CD8-positive, alpha-beta memory T cell (primary cell): ENCODE data around the gene TMEM181. TPM values are rescaled to one million over a fixed set of nuclear protein-coding genes. Genes with fewer than 3 reads are reported as not detected.
"Not testable (repeated sequence)": the region's sequence is repeated elsewhere in the genome, so short reads cannot be mapped to it uniquely, and the experiment has no call there.

Experiments
- CTCF ChIA-PET: fragments of 350-600 bp; sonication (Branson Sonifier 250); formaldehyde crosslinking; loops from one replicate; lab custom pipeline; 2021; ENCODE audit warnings: antibody characterized with exemption; lab: Charles Lee
- POLR2A ChIA-PET: fragments of 350-600 bp; sonication (Branson Sonifier 250); formaldehyde crosslinking; loops from one replicate; lab custom pipeline; 2021; ENCODE audit warnings: antibody characterized with exemption; lab: Charles Lee
- DNase-seq, 5 donors: peaks; one replicate each; pipeline versions ENCODE4 v3.0.0 to v3.0.0-alpha.2; 2020 to 2022; ENCODE audit warnings: mixed read lengths in 1 of 5
- H3K27ac ChIP-seq: one replicate; pipeline ENCODE4 v1.7.0; 2013; ENCODE audit warnings: low read depth, mild to moderate bottlenecking, low read length, moderate library complexity
- H3K27me3 ChIP-seq: 2 replicates; pipeline ENCODE4 v1.7.0; 2013; ENCODE audit warnings: low read length, mild to moderate bottlenecking; ENCODE audit not compliant: insufficient read depth, poor library complexity, severe bottlenecking
- H3K36me3 ChIP-seq: 2 replicates; pipeline ENCODE4 v1.7.0; 2013; ENCODE audit warnings: mild to moderate bottlenecking, low read length, moderate library complexity; ENCODE audit not compliant: insufficient read depth
- H3K4me1 ChIP-seq: 2 replicates; pipeline ENCODE4 v1.7.0; 2013; ENCODE audit warnings: mild to moderate bottlenecking, low read length, moderate library complexity; ENCODE audit not compliant: insufficient read depth
- H3K4me3 ChIP-seq: 2 replicates; pipeline ENCODE4 v1.7.0; 2013; ENCODE audit warnings: mild to moderate bottlenecking, low read length
- H3K9me3 ChIP-seq: 2 replicates; pipeline ENCODE4 v1.7.0; 2013; ENCODE audit warnings: mild to moderate bottlenecking, low read length
- H3K27ac Mint-ChIP-seq, 8 donors: one replicate each; pipeline ENCODE4 v1.8.0; 2020 to 2021; ENCODE audit warnings: mixed read lengths in 8 of 8, mild to moderate bottlenecking in 6 of 8, inconsistent platforms in 3 of 8, moderate library complexity in 3 of 8
- H3K27me3 Mint-ChIP-seq, 2 donors: one replicate each; pipeline ENCODE4 v1.8.0; 2020 to 2021; ENCODE audit warnings: mixed read lengths in 2 of 2, mild to moderate bottlenecking in 1 of 2, moderate library complexity in 1 of 2
- H3K36me3 Mint-ChIP-seq, 3 donors: one replicate each; pipeline ENCODE4 v1.8.0; 2020 to 2021; ENCODE audit warnings: mixed read lengths in 3 of 3, inconsistent platforms in 1 of 3, mild to moderate bottlenecking in 1 of 3
- H3K4me1 Mint-ChIP-seq, 3 donors: one replicate each; pipeline ENCODE4 v1.8.0; 2020 to 2021; ENCODE audit warnings: mixed read lengths in 3 of 3, inconsistent platforms in 1 of 3, mild to moderate bottlenecking in 1 of 3
- H3K4me3 Mint-ChIP-seq, 7 donors: one replicate each; pipeline ENCODE4 v1.8.0; 2020 to 2021; ENCODE audit warnings: mixed read lengths in 7 of 7, mild to moderate bottlenecking in 6 of 7, moderate library complexity in 4 of 7, inconsistent platforms in 2 of 7
- H3K9me3 Mint-ChIP-seq, 5 donors: one replicate each; pipeline ENCODE4 v1.8.0; 2020 to 2022; ENCODE audit warnings: mixed read lengths in 5 of 5, mild to moderate bottlenecking in 3 of 5, moderate library complexity in 2 of 5, inconsistent platforms in 1 of 5
- polyA plus RNA-seq: library from polyadenylated mRNA; unstranded; fragments of 300-500 nt; fragmentation: Illumina TruSeq; gene quantifications from one replicate; pipeline ENCODE4 v1.2.3, GENCODE V29; 2021
- total RNA-seq, 2 experiments: library from RNA; stranded (reverse); gene quantifications; one replicate each; pipeline ENCODE4 v1.2.3, GENCODE V29; 2021

The TMEM181 gene
- total and polyA plus RNA-seq, 3 experiments from 2014 or later: 11.2 to 16.6 (median 16.0) TPM

GRCh38 chr6:158631678-158632537, 72.0 kb downstream of the TMEM181 start:
- no peaks in the 10 kb centered on the region for H3K27me3 ChIP-seq
- ChIA-PET POLR2A (no interaction called here), CTCF (interaction anchor here (1.2 to 2.5 kb wide), 4 partner anchors 10 to 150 kb away, joined by 3 to 11 read pairs (median 4); partner anchors contain the start of gene SYTL3)
- H3K9me3 ChIP-seq: no peaks in the 10 kb centered on the region
- peaks cover 0 to 2% of the 10 kb centered on the region in 2 donors for H3K27me3 Mint-ChIP-seq
- H3K4me1 Mint-ChIP-seq: peaks cover 45 to 75% (median 55%) of the 10 kb centered on the region in 3 donors
- no peak overlapping the region for H3K4me3 ChIP-seq
- H3K27ac ChIP-seq: no peak overlapping the region
- peak overlapping the region; percentile 44 to 96 (median 86) for H3K27ac Mint-ChIP-seq
- H3K36me3 Mint-ChIP-seq: peaks cover 18 to 78% (median 35%) of the 10 kb centered on the region in 3 donors
- H3K36me3 ChIP-seq: peaks cover 25% of the 10 kb centered on the region
- H3K9me3 Mint-ChIP-seq: peaks cover 0 to 1% (median 0%) of the 10 kb centered on the region in 5 donors
- peaks cover 22% of the 10 kb centered on the region for H3K4me1 ChIP-seq
- H3K4me3 Mint-ChIP-seq: peak overlapping the region in 1 of 7 donors; percentile 6
- no peak for DNase-seq

GRCh38 chr6:158632538-158633119, 72.7 kb downstream of the TMEM181 start:
- not testable (repeated sequence) for H3K9me3 Mint-ChIP-seq, H3K27me3 ChIP-seq, H3K4me3 Mint-ChIP-seq, H3K4me3 ChIP-seq, H3K9me3 ChIP-seq, DNase-seq, H3K27me3 Mint-ChIP-seq, H3K27ac ChIP-seq
- Mint-ChIP-seq H3K4me1 (peaks cover 45 to 76% (median 58%) of the 10 kb centered on the region in 3 donors), H3K36me3 (peaks cover 14 to 78% (median 36%) of the 10 kb centered on the region in 3 donors), H3K27ac (peak overlapping the region; percentile 11 to 96 (median 86))
- CTCF ChIA-PET: interaction anchor here (1.1 to 1.2 kb wide), 3 partner anchors 17 to 151 kb away, joined by 3 read pairs; partner anchors contain the start of gene SYTL3
- Histone ChIP-seq H3K4me1 (peaks cover 29% of the 10 kb centered on the region), H3K36me3 (peaks cover 26% of the 10 kb centered on the region)
- POLR2A ChIA-PET: interaction anchor here (0.9 kb wide), 1 partner anchor 23 kb away, joined by 3 read pairs; no protein-coding TSS in a partner anchor

GRCh38 chr6:158633127-158633526, 73.2 kb downstream of the TMEM181 start:
- Histone ChIP-seq H3K4me1 (peaks cover 30% of the 10 kb centered on the region), H3K27me3 (no peaks in the 10 kb centered on the region), H3K27ac (no peak overlapping the region), H3K9me3 (no peaks in the 10 kb centered on the region), H3K36me3 (peaks cover 26% of the 10 kb centered on the region), H3K4me3 (no peak overlapping the region)
- Mint-ChIP-seq H3K27me3 (peaks cover 0 to 2% of the 10 kb centered on the region in 2 donors), H3K36me3 (peaks cover 14 to 74% (median 31%) of the 10 kb centered on the region in 3 donors), H3K27ac (peak overlapping the region; percentile 11 to 90 (median 76)), H3K4me1 (peaks cover 45 to 73% (median 54%) of the 10 kb centered on the region in 3 donors), H3K9me3 (no peaks in the 10 kb centered on the region), H3K4me3 (no peak overlapping the region)
- DNase-seq: no peak
- ChIA-PET CTCF (interaction anchor here (1.1 to 1.2 kb wide), 3 partner anchors 16 to 151 kb away, joined by 3 read pairs; partner anchors contain the start of gene SYTL3), POLR2A (interaction anchor here (0.9 kb wide), 1 partner anchor 22 kb away, joined by 3 read pairs; no protein-coding TSS in a partner anchor)

- peaks cover 0 to 2% of the 10 kb centered on the region in 2 donors for H3K27me3 Mint-ChIP-seq
- peaks cover 13 to 73% (median 30%) of the 10 kb centered on the region in 3 donors for H3K36me3 Mint-ChIP-seq
- H3K4me1 Mint-ChIP-seq: peaks cover 51 to 78% (median 68%) of the 10 kb centered on the region in 3 donors
- Histone ChIP-seq H3K27me3 (no peaks in the 10 kb centered on the region), H3K36me3 (peaks cover 23% of the 10 kb centered on the region), H3K4me1 (peaks cover 37% of the 10 kb centered on the region), H3K27ac (no peak overlapping the region), H3K9me3 (no peaks in the 10 kb centered on the region), H3K4me3 (no peak overlapping the region)
- ChIA-PET POLR2A (interaction anchor here (1.1 kb wide), 1 partner anchor 9 kb away, joined by 5 read pairs; the partner anchor contains the start of gene DYNLT1), CTCF (interaction anchor here (0.7 to 1.1 kb wide), 4 partner anchors 9 to 414 kb away, joined by 3 to 5 read pairs (median 3); partner anchors contain the start of gene DYNLT1)
- H3K4me3 Mint-ChIP-seq: peak overlapping the region in 5 of 7 donors; percentile 19 to 57 (median 46)
- no peaks in the 10 kb centered on the region for H3K9me3 Mint-ChIP-seq
- peak in 2 of 5 donors; percentile 73 to 75 for DNase-seq
- H3K27ac Mint-ChIP-seq: peak overlapping the region; percentile 81 to 95 (median 92)
These were observed 75.0 kb downstream of the TMEM181 start for GRCh38 chr6:158634695-158635426.

GRCh38 chr6:158635427-158636073, 75.7 kb downstream of the TMEM181 start:
- peak overlapping the region in 4 of 7 donors; percentile 23 to 76 (median 51) for H3K4me3 Mint-ChIP-seq
- Histone ChIP-seq H3K4me3 (no peak overlapping the region), H3K36me3 (peaks cover 19% of the 10 kb centered on the region), H3K4me1 (peaks cover 44% of the 10 kb centered on the region), H3K27ac (no peak overlapping the region), H3K9me3 (no peaks in the 10 kb centered on the region), H3K27me3 (no peaks in the 10 kb centered on the region)
- DNase-seq: no peak
- H3K27me3 Mint-ChIP-seq: peaks cover 0 to 2% of the 10 kb centered on the region in 2 donors
- H3K27ac Mint-ChIP-seq: peak overlapping the region; percentile 81 to 95 (median 92)
- CTCF ChIA-PET: interaction anchor here (0.7 to 0.8 kb wide), 2 partner anchors 11 to 25 kb away, joined by 3 to 5 read pairs; no protein-coding TSS in a partner anchor
- H3K36me3 Mint-ChIP-seq: peaks cover 15 to 74% (median 32%) of the 10 kb centered on the region in 3 donors
- POLR2A ChIA-PET: interaction anchor here (1.1 kb wide), 1 partner anchor 9 kb away, joined by 5 read pairs; the partner anchor contains the start of gene DYNLT1
- H3K9me3 Mint-ChIP-seq: no peaks in the 10 kb centered on the region
- peaks cover 56 to 82% (median 73%) of the 10 kb centered on the region in 3 donors for H3K4me1 Mint-ChIP-seq

GRCh38 chr6:158636778-158637177, 76.9 kb downstream of the TMEM181 start:
- ChIA-PET CTCF (no interaction called here), POLR2A (no interaction called here)

More at GRCh38 chr6:158636778-158637177, 76.9 kb downstream of the TMEM181 start:
- Histone ChIP-seq H3K9me3 (no peaks in the 10 kb centered on the region), H3K27ac (no peak overlapping the region), H3K4me3 (no peak overlapping the region), H3K4me1 (peaks cover 56% of the 10 kb centered on the region), H3K27me3 (no peaks in the 10 kb centered on the region), H3K36me3 (peaks cover 19% of the 10 kb centered on the region)
- peaks cover 12 to 70% (median 27%) of the 10 kb centered on the region in 3 donors for H3K36me3 Mint-ChIP-seq
- H3K4me1 Mint-ChIP-seq: peaks cover 61 to 80% (median 77%) of the 10 kb centered on the region in 3 donors
- H3K9me3 Mint-ChIP-seq: no peaks in the 10 kb centered on the region
- DNase-seq: no peak
- peaks cover 0 to 2% of the 10 kb centered on the region in 2 donors for H3K27me3 Mint-ChIP-seq
- H3K4me3 Mint-ChIP-seq: no peak overlapping the region
- peak overlapping the region in 6 of 8 donors; percentile 23 to 93 (median 56) for H3K27ac Mint-ChIP-seq
